GM21381 (cell line): ENCODE data around the gene P2RX2.

Source experiments
- ATAC-seq: cut with Tn5 transposase; IDR thresholded peaks from one replicate; pipeline ENCODE4 v1.9.1; 2021; ENCODE audit warnings: mild to moderate bottlenecking, moderate library complexity; ENCODE audit not compliant: unreplicated experiment

P2RX2 gene

GRCh38 chr12:132658149-132658894 is 39.7 kb downstream of the P2RX2 start:
- no peak for ATAC-seq

GRCh38 chr12:132659146-132659545 is 40.6 kb downstream of the P2RX2 start:
- no peak for ATAC-seq

- ATAC-seq: no peak
Measured at GRCh38 chr12:132660052-132660451, 41.5 kb downstream of the P2RX2 start.

- ATAC-seq: no peak
Measured at GRCh38 chr12:132660996-132661395, 42.4 kb downstream of the P2RX2 start.

- no peak for ATAC-seq
Measured at GRCh38 chr12:132661972-132662371, 43.4 kb downstream of the P2RX2 start.

GRCh38 chr12:132662901-132663755 is 44.6 kb downstream of the P2RX2 start:
- no peak for ATAC-seq

- ATAC-seq: no peak
Measured at GRCh38 chr12:132664206-132665148, 45.9 kb downstream of the P2RX2 start.

GRCh38 chr12:132665149-132665491 is 46.5 kb downstream of the P2RX2 start:
- ATAC-seq: no peak

GRCh38 chr12:132665794-132666193 is 47.2 kb downstream of the P2RX2 start:
- no peak for ATAC-seq

- no peak for ATAC-seq
Measured at GRCh38 chr12:132668191-132669088, 49.9 kb downstream of the P2RX2 start.

- no peak for ATAC-seq
Measured at GRCh38 chr12:132669166-132669879, 50.7 kb downstream of the P2RX2 start.
